GM12872 (cell line): ENCODE results near the gene MFRP.

Source experiments
- CTCF ChIP-seq: IDR thresholded peaks from 3 replicates; pipeline ENCODE4 v1.5.1; 2011; ENCODE audit warnings: low read depth, mild to moderate bottlenecking, low read length, moderate library complexity; ENCODE audit not compliant: insufficient read depth

MFRP gene

GRCh38 chr11:119346605-119347004 is at the start of gene MFRP:
Gene MFRP (minus strand): TSS chr11:119346705. CDS start chr11:119346513, 192 bp downstream.
- no peak for TF ChIP-seq CTCF

DNA sequence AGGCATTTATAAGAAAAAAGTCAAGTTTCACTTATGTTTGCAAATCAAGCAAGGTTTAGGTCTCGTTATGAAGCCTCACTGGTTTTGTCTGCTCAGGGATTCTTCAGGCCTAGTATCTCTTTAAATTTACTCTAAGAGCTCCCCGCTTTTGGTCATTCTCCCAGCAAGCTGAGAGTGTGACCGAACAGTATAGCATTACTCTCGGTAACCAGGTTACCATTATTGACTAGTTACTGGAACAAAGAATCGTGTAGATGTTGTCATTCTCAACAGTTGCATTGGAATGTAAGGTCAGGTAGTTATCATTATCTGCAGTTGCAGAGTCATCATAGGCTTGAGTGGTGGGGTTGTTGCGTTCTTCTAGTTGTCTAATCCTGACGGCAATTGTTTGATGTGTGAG is 44.8 kb upstream of the MFRP start:
- no peak for TF ChIP-seq CTCF

DNA sequence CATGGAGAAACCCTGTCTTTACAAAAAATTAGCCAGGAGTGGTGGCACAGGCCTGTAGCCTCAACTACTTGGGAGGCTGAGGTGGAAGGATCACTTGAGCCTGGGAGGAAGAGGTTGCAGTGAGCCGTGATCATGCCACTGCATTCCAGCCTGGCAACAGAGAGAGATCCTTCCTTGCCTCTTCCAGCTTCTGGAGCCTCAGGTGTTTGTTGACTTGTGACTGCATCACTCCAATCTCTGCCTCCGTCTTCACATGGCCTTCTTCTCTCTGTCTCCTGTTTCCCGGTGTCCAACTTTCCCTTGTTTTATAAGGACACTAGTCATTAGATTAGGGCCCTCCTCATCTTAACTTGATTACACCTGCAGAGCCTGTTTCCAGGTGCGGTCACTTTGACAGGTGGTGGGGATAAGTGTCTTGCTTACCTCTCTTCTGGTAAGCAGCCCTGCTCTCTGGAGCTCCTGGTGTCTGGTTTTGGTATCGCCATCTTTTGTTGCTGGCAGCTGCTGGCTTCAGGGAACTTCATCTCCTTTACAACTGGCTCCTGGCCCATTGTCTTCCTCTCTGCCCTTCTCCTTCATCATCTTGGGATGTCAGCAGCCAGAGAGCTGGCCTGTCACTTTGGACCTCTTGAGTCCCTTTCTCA is 43.2 kb upstream of the MFRP start:
- peak; percentile 77 for TF ChIP-seq CTCF

DNA sequence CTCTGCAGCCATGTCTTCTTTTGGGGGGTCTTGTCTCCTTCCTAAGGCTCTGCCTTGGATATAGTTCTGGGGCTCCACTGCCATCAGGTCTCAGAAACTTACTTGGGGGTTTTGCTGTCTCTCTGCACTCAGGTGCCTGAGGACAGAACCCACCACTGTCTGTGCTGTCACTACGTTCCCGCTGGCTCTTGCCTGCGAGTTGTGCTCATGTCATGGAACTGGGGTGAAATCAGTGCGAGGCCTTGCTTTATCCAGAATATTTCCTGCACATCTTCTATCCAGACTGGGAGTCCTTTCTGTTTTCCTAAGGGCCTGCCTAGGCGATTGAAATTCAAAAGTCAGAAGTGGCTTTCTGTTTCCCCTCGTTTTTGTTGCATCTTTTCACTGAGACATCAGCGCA is 41.6 kb upstream of the MFRP start:
- TF ChIP-seq CTCF, result no peak

DNA sequence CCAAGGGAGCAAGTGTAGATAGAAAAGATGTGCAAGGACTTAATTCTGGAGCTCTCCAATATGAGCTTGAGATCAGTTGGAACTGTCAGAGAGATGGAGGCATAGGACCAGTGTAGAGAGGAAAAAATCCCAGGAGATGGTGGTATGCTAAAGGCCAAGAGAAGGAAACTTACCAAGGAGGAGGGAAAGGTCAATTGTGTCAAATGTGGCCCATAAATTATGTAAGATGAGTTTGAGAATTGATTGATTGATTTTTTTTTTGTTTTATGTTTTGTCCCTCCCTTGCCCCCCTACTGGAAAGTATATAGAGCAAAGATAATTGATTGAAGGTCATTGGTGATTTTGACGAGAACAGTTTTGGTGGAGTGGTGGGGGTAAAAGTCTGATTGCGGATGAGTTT is 37.8 kb upstream of the MFRP start:
- TF ChIP-seq CTCF, result no peak

DNA sequence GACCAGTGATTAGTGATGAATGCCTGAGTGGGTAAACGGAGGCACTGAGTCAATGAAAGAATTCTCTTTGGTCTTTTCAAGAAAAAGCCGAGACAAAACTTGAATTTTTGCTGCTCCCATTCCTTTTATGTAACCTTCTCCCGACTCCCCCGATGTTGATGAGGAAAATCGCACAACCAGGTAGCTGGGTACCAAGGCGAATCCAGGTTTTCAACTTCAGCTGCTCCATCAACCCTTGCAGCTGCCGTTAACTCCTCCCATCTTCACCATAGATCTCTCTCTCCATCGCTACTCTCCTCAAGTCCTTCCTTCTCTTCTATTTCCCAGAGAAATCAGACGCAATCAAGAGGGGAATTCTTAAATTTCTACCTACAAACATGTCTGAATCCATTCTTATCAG is 35.6 kb upstream of the MFRP start:
- TF ChIP-seq CTCF, result no peak

DNA sequence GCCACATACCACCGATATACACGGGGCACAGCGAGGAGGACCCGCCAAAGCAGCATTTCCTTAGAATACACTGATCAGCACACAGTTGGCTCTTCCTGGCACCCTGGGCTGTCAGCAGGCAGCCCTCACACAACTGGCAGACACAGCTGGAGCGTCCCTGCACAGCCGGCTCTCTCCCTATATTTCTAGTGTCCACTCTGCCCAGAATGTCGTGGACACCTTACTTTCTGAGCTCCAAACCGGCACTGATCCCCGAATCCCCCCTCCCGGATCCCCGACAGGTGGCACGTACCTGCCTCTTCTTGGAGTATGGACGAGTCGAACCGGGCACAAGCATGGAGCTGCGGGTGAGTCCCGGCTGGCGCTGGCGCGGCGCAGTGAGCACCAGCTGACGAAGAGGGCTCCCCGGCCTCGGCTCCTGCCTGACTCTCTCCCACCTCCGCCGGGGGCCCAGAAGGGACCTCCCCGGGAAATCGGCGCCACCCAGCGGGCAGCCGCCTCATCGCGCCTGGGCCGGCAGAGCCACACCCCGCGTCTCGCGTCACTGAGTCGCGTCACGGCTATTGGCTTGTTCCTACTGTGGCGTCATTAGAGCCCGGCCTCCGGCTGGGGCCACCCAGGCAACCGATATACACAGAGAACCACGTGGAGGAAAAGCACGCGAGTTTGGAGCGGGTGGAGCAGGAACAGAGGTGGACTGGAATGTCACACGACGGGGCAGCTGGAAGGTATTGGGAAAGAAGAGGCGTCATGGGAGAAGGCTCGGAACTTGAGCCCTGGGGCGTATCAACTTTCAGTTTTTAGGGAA is 34.9 kb upstream of the MFRP start, which contains the start of gene USP2:
USP2 (minus strand) TSS at position 510 of the 808 bp plus-strand sequence. CDS start 8,210 bp downstream, outside the sequence.
- peak; percentile 85 for TF ChIP-seq CTCF
